ENCODE measurements around the gene UGT2A1. TPM values are rescaled to one million over a fixed set of nuclear protein-coding genes. Genes with fewer than 3 reads are reported as not detected.

UGT2A1 gene
- total and polyA plus RNA-seq, 2 of the 8 experiments (the other 6 are each of a cell fraction or from before 2014, with no cell fraction given) = 0.19 TPM; not detected in 1

DNA sequence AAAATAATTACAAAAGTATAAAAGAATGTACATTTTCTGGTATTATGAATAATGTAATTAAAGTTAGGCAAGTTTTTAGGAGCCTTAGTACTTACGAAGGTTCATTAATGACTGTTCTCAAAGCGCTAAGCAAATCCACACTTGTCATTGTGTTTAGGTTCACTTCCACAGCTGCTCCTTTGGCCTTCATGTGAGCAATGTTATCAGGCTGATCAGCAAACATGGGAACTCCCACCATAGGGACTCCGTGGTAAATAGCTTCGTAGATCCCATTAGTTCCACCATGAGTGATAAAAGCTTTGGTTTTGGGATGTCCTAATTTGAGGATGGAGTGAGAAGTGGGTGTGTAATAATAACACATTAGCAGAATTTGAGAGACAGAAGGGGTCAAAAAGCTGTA is 58.7 kb downstream of the UGT2A1 start (continued):
- TF ChIP-seq E2F6 (IDR thresholded peaks at IDR 0.05) (no peak), POLR2AphosphoS5 (IDR thresholded peaks at IDR 0.05; ENCODE audit: low read depth, low read length) (no peak)

Data from H1 (cell line).